Body of pancreas (tissue), 4 donors: Measurements from ENCODE around the gene SUSD3. TPM values are rescaled to one million over a fixed set of nuclear protein-coding genes. Genes with fewer than 3 reads are reported as not detected.
A peak's percentile ranks its signal among the peaks of the same experiment; 100 is the strongest.

ENCODE experiments used
- ATAC-seq: fragments of 150-250 bp; one replicate; pipeline ENCODE4 v1.9.1; 2016
- DNase-seq, 4 donors: peaks; one replicate each; pipeline ENCODE4 v3.0.0-alpha.2; 2019
- H3K27ac ChIP-seq, 4 donors: fragments of 200-600 bp; sonication (generic); 1 replicate in 3 of 4; 2 replicates in 1 of 4; pipeline versions ENCODE4 v1.5.1 to v1.6.1; 2016 to 2019; ENCODE audit warnings: mild to moderate bottlenecking in 1 of 4, mixed read lengths in 1 of 4, moderate library complexity in 1 of 4
- H3K27me3 ChIP-seq, 2 donors: fragments of 200-600 bp; sonication (generic); one replicate each; pipeline ENCODE4 v1.6.0; 2016; ENCODE audit warnings: mild to moderate bottlenecking in 1 of 2
- H3K36me3 ChIP-seq, 2 donors: fragments of 200-600 bp; sonication (generic); replicated peaks in 1 of 2; 2 replicates each; pipeline ENCODE4 v1.5.1; 2016; ENCODE audit warnings: low read depth in 2 of 2; ENCODE audit not compliant: insufficient read depth in 1 of 2
- H3K4me1 ChIP-seq: fragments of 200-600 bp; sonication (generic); one replicate; pipeline ENCODE4 v1.6.0; 2016
- H3K4me3 ChIP-seq, 2 donors: fragments of 200-600 bp; sonication (generic); 1 replicate in 1 of 2; 2 replicates in 1 of 2; pipeline ENCODE4 v1.5.1; 2016 to 2019
- H3K9me3 ChIP-seq, 3 donors: fragments of 200-600 bp; sonication (generic); 1 replicate in 2 of 3; 2 replicates in 1 of 3; pipeline ENCODE4 v1.5.1; 2016
- CTCF ChIP-seq, 7 experiments: fragments of 450-650 bp in 4 of 7; fragments of 200-600 bp in 3 of 7; sonication (generic) in 3 of 7; IDR thresholded peaks; one replicate each; pipeline ENCODE4 v1.5.1; 2016 to 2019; ENCODE audit warnings: antibody characterized with exemption in 7 of 7
- POLR2A ChIP-seq, 3 donors: fragments of 450-650 bp; IDR thresholded peaks; one replicate each; pipeline ENCODE4 v1.6.1; 2016; ENCODE audit warnings: antibody characterized with exemption in 3 of 3, mild to moderate bottlenecking in 2 of 3
- WGBS, 2 donors: methylation state at CpG; one replicate each; pipeline ENCODE4 v1.1.5; 2017; 5-methylcytosine and 5-hydroxymethylcytosine counted together
- intact Hi-C: fragments of 100-400 bp; cut with DNase I; formaldehyde crosslinking; loops from one replicate; pipeline ENCODE4 v1.15.1; 2023
- total RNA-seq, 2 donors: library from RNA; depleted of rRNA; stranded (reverse); fragments of >200 nt; gene quantifications; one replicate each; pipeline ENCODE4 v1.1.0, GENCODE V29; 2016

Gene SUSD3
- total RNA-seq, 2 donors from 2014 or later, result 3.6 TPM; not detected in 1

- no peaks in the 10 kb centered on the region for H3K9me3 ChIP-seq
- ATAC-seq (no peak), DNase-seq (no peak)
- H3K4me1 ChIP-seq, result no peaks in the 10 kb centered on the region
- TF ChIP-seq POLR2A (IDR thresholded peaks at IDR 0.05) (no peak), CTCF (IDR thresholded peaks at IDR 0.05) (no peak)
- no peak overlapping the region for H3K27ac ChIP-seq
- intact Hi-C loops, result no loop called here
- no peaks in the 10 kb centered on the region for H3K36me3 ChIP-seq
- no peaks in the 10 kb centered on the region for H3K27me3 ChIP-seq
- H3K4me3 ChIP-seq, result no peak overlapping the region
- 74 to 87% methylated on average over 5 to 6 of the region's 6 CpGs for WGBS, 2 donors
Observed at GRCh38 chr9:93041108-93041802, 17.2 kb upstream of the SUSD3 start.

GRCh38 chr9:93043122-93043521, 15.4 kb upstream of the SUSD3 start:
- no peaks in the 10 kb centered on the region for H3K27me3 ChIP-seq
- no peak for DNase-seq

GRCh38 chr9:93045521-93045920, 13.0 kb upstream of the SUSD3 start:
- H3K27ac ChIP-seq, result no peak overlapping the region
- H3K4me3 ChIP-seq, result no peak overlapping the region
- TF ChIP-seq POLR2A (IDR thresholded peaks at IDR 0.05), result no peak
- no peak for TF ChIP-seq CTCF (IDR thresholded peaks at IDR 0.05)
- WGBS, 2 donors, result 68 to 91% methylated on average over 2 of the region's 2 CpGs
- DNase-seq (no peak), ATAC-seq (no peak)
- intact Hi-C loops, result no loop called here
- no peaks in the 10 kb centered on the region for H3K27me3 ChIP-seq
- H3K4me1 ChIP-seq, result peaks cover 6% of the 10 kb centered on the region
- no peaks in the 10 kb centered on the region for H3K36me3 ChIP-seq
- no peaks in the 10 kb centered on the region for H3K9me3 ChIP-seq

More at GRCh38 chr9:93043122-93043521, 15.4 kb upstream of the SUSD3 start:
- Histone ChIP-seq H3K9me3 (no peaks in the 10 kb centered on the region), H3K4me1 (no peaks in the 10 kb centered on the region), H3K27ac (no peak overlapping the region), H3K4me3 (no peak overlapping the region), H3K36me3 (no peaks in the 10 kb centered on the region)
- WGBS, 2 donors, result 80 to 81% methylated on average over 6 of the region's 6 CpGs
- TF ChIP-seq POLR2A (IDR thresholded peaks at IDR 0.05), result no peak
- no peak for TF ChIP-seq CTCF (IDR thresholded peaks at IDR 0.05)
- no peak for ATAC-seq
- intact Hi-C loops, result no loop called here

- Histone ChIP-seq H3K36me3 (no peaks in the 10 kb centered on the region), H3K9me3 (no peaks in the 10 kb centered on the region), H3K27me3 (no peaks in the 10 kb centered on the region), H3K4me1 (peaks cover 12% of the 10 kb centered on the region), H3K4me3 (no peak overlapping the region), H3K27ac (no peak overlapping the region)
- TF ChIP-seq CTCF (IDR thresholded peaks at IDR 0.05), result no peak
- TF ChIP-seq POLR2A (IDR thresholded peaks at IDR 0.05), result no peak
- DNase-seq (peak in 2 of 4 donors; percentile 53 to 54), ATAC-seq (peak; percentile 30)
- intact Hi-C loops, result no loop called here
- whole genome bisulfite sequencing, 2 donors, result 44 to 45% methylated on average over 6 to 8 of the region's 8 CpGs
Observed at GRCh38 chr9:93048566-93049448, 9.7 kb upstream of the SUSD3 start.
